HG03354 (cell line): ENCODE measurements around the gene DNAH17.
"Not testable (repeated sequence)": the region's sequence is repeated elsewhere in the genome, so short reads cannot be mapped to it uniquely, and the experiment has no call there.

Experiments used
- ATAC-seq: cut with Tn5 transposase; IDR thresholded peaks from one replicate; pipeline ENCODE4 v1.9.1; 2021; ENCODE audit warnings: mild to moderate bottlenecking; ENCODE audit not compliant: unreplicated experiment, poor library complexity, severe bottlenecking

DNAH17 gene

GRCh38 chr17:78469443-78469842 is 107.8 kb downstream of the DNAH17 start:
- no peak for ATAC-seq

DNA sequence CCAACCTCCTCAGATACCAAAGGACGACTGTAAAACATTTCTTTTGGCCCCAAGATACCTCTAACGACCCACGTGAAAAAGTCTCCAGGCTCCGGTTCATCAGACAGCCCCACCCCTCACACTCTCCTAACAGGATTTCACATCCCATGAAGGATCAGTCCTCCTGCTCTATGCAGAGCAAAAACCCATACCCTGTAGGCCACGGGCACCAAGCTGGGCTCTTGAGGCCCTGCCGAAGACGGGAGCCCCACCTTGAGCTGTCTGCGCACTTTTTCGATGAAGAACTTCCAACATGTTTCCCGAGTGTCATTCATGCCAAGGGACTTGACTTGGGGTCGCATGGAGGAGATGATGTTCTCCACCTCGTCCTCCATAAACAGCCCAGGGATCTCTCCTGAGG is 108.8 kb downstream of the DNAH17 start:
- ATAC-seq: no peak

GRCh38 chr17:78466786-78467715 is 110.1 kb downstream of the DNAH17 start:
- no peak for ATAC-seq

- ATAC-seq: not testable (repeated sequence)
Observed at GRCh38 chr17:78466109-78466785, 110.9 kb downstream of the DNAH17 start.

DNA sequence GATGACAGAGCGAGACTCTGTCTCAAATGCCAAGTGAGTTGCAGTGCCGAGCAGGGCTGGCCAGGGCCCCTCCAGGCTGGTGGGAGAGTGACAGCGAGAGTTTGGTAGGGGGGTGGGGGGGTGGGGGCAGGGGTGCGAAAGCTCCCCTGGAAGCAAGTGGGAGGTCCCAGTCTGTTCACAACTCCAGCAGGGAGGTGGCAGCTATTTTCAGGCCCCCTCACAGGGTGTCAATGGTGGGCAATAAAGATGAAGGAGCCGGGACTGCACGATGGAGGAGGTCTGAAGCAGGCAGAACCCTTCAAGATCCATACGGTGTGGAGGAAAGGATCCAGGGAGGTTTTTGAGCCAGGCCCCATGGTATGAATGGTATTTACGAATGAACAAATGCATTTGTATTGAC is 115.0 kb downstream of the DNAH17 start:
- ATAC-seq: no peak

GRCh38 chr17:78461799-78462053 is 115.5 kb downstream of the DNAH17 start:
- no peak for ATAC-seq

DNA sequence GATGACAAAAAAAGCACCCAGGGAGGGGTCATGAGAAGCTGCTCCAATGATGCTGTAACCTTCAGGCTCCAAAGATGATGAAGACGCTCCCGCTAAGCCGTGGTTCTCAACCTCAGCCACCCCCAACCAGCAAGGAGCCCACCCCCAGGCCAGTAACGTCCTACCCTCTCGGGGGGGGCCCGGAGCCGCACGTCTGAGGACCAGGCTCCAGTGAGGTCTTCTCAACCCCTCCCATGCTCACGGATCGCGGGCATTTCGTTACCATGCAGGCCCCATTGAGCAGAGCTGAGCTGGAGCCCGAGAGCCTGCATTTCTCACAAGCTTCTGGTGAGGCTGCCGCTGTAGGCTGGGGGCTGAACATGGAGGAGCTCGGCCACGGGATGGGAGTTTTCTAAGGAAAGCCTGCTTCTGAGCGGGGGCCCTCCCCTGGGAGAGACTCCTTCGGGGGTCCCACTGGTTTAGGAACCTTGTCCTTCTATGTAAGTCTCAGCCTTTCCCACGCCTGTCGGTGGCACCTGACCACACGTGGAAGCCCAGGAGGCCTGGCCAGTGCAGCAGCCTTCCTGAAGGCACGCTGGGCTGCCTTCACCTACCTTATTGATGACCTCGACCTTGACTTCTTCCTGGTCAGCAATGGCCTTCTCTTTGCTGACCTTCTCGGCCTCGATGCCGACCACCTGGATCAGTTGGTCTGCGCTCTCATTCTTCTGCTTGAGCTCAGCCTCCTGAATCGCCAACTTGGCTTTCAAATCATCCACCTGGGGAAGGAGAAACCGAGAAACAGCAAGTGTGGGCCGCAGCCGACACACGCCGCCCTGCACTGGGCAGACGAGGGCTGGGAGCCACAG is 116.0 kb downstream of the DNAH17 start:
- no peak for ATAC-seq

GRCh38 chr17:78460176-78460675 is 117.0 kb downstream of the DNAH17 start:
- ATAC-seq: no peak

- no peak for ATAC-seq
Observed at GRCh38 chr17:78459696-78460095, 117.5 kb downstream of the DNAH17 start.

DNA sequence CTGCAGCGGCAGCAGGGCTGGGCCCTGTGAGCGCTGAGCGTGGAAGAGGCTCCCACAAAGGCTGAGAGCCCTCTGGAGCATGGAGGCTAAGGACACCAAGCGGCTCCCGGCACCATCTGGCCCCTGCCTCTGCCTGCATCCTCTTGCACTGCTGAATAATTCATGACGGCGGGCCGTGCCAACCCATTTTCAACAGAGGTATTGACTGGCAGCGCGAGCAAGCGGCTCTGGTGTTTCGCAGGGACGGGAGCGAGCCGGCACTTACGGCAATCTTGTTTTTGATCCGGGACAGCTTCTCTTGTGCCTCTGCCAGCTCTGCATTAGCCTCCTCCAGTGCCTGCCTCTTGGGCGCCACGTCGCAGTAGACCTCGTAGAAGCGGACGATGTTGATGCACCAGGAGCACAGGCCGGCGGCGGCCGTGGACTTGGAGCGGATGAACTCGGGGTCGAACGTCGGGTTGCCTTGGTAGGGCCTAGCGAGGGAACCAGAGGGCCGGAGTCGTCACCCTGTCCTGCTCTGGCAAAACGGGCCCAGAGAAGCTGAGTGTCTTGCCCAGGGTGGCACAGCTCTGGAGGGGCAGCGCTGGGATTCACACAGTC is 118.4 kb downstream of the DNAH17 start:
- no peak for ATAC-seq

DNA sequence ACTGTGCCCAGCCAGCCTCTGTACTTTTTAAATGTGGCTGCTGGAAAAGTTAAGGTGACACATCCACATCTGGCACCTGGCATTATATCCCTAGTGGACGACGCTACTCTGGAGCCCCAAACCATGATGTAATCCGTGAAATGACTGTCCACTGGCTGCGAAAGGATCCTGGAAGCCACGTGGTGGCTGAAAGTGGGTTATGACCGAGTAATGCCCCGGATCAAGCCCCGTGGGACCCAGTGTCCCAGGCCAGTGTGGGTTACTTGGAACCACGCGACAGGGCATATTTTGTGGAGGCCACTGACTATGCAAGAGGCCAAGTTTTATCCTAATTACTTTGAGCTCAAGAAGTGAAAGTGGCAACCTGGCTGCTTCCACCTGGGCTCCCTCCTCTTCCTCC is 119.1 kb downstream of the DNAH17 start:
- ATAC-seq: no peak

DNA sequence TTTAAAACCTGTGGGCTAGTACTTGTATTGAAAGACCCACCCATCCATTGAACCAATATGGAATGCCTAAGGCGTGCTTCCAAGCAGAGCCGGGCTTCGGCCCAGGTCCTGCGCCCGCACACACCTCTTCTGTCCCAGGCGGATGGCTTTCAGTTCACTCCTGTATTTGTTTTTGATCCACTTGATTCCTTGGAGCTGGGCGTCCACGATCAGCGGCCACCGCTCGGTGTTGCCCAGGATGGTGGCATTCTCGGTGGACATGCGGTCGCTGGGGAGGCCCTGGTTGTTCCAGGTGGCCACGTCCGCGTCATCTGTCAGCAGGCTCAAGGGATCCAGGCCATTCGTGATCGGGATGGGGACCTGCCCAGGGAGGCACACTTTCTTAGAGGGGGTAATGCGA is 122.8 kb downstream of the DNAH17 start:
- no peak for ATAC-seq

- no peak for ATAC-seq
Observed at GRCh38 chr17:78451753-78452152, 125.4 kb downstream of the DNAH17 start.

DNA sequence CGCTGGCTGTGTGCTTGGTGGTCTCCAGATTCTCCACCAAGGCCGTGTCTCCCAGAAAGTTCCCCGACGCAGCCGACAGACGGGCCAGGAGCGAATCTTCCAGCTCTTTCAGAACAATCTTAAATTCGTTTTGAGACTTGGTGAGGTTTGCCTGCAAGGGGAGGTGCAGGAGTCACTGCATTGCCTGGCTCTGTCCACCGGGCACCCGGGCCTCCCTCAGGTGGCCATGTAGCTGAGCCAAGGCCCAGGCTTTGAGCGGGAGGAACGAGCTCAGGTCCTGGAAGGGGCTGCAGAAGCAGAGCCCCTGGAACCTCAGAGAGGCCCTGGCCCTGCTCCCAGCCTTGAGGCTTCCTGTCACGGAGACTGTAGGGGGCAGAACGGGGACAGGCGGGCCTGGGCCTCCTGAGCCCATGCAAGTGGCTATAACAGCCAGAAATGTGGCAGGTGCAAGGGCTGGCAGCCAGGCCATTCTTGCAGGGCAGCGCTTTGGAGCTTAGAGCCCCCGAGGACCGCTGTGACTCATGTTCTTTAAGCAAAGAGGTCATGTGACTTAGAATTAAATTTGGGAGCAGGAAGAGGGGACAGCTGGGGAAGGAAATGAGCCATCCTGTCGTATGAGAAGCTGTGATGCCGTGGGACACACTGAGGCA is 126.4 kb downstream of the DNAH17 start:
- ATAC-seq: no peak

DNA sequence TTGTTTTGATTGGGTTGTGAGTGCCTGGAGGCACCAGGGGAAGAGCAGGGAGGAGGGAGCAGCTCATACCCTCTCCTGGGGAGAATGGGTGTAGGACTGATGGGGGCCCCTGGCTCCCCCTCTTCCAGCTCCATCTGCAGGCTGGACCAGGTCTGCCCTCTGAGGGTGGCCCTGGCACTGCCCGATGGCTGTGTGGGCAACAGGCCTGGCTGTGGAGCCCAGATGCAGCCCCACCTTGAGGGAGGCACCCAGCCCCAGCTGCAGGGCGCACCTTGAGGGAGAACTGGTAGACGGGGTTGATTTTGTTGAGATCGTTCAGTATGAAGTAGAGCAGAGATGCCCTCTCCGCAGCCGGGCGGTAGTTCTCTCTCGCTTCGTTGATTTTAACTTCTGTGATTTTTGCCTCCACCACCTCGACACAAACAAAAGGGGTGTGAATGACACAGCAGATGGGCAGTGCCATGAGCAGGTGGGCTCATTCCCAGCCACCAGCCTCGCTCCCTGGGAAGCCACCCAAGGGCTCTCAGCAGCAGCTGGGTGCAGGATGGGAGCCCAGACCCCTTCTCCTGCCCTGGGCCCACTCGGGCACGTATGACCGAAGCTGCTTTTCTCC is 127.1 kb downstream of the DNAH17 start:
- no peak for ATAC-seq

GRCh38 chr17:78448356-78448993 is 128.7 kb downstream of the DNAH17 start:
- no peak for ATAC-seq

- ATAC-seq: no peak
Observed at GRCh38 chr17:78446833-78447232, 130.4 kb downstream of the DNAH17 start.

DNA sequence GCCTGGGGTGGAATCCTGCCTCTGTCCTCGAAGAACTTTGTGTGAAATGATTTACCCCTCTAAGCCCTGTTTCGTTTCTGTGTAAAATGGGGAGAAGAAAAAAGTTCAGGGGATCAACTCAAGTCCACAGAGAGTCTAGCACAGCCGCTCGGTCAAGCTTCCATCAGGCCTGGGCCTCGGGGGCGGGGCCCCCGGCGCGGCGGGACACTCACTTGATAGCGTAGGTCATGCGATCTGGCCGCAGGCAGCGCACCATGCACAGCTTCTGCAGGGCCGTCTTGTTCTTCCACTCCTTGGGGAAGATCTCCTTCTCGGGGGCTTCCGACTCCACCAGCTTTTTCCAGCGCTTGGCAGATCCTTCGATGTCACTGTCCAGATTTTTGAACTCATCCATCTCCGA is 132.8 kb downstream of the DNAH17 start:
- ATAC-seq: no peak
